HK-2 (cell line): Measurements from ENCODE around the gene HBE1.
"Not testable (repeated sequence)": the region's sequence is repeated elsewhere in the genome, so short reads cannot be mapped to it uniquely, and the experiment has no call there.

ENCODE experiments used
- DNase-seq: peaks from one replicate; pipeline ENCODE4 v3.0.0-alpha.2; 2018; ENCODE audit not compliant: unreplicated experiment

The HBE1 gene

GRCh38 chr11:5269715-5270147, at the start of gene HBE1:
HBE1 (minus strand) TSS chr11:5269945; CDS start chr11:5269890, 55 bp downstream.
- DNase-seq = no peak

- DNase-seq = no peak
Measured at GRCh38 chr11:5317292-5317691, 47.5 kb upstream of the HBE1 start.

- not testable (repeated sequence) for DNase-seq
Measured at GRCh38 chr11:5313326-5314023, 43.7 kb upstream of the HBE1 start.

- DNase-seq = no peak
Measured at GRCh38 chr11:5310423-5310822, 40.7 kb upstream of the HBE1 start.

- no peak for DNase-seq
Measured at GRCh38 chr11:5307256-5308019, 37.7 kb upstream of the HBE1 start.

GRCh38 chr11:5304046-5304445, 34.3 kb upstream of the HBE1 start:
- no peak for DNase-seq

- DNase-seq = no peak
Measured at GRCh38 chr11:5303626-5304025, 33.9 kb upstream of the HBE1 start.

- DNase-seq = no peak
Measured at GRCh38 chr11:5301846-5302245, 32.1 kb upstream of the HBE1 start, which contains the start of gene OR51B4. OR51B4 (minus strand) TSS chr11:5301946; CDS start chr11:5301946, 0 bp downstream.

- DNase-seq = no peak
Measured at GRCh38 chr11:5300251-5300650, 30.5 kb upstream of the HBE1 start.

- DNase-seq = no peak
Measured at GRCh38 chr11:5298451-5298850, 28.7 kb upstream of the HBE1 start.

- DNase-seq = no peak
Measured at GRCh38 chr11:5297721-5298323, 28.1 kb upstream of the HBE1 start.

- not testable (repeated sequence) for DNase-seq
Measured at GRCh38 chr11:5294342-5294995, 24.7 kb upstream of the HBE1 start.

- no peak for DNase-seq
Measured at GRCh38 chr11:5293028-5293427, 23.3 kb upstream of the HBE1 start.

- DNase-seq = no peak
Measured at GRCh38 chr11:5291207-5291838, 21.6 kb upstream of the HBE1 start.

GRCh38 chr11:5290106-5290505, 20.4 kb upstream of the HBE1 start:
- no peak for DNase-seq

GRCh38 chr11:5289696-5290095, 20.0 kb upstream of the HBE1 start:
- DNase-seq = no peak

GRCh38 chr11:5288906-5289550, 19.3 kb upstream of the HBE1 start:
- no peak for DNase-seq

- no peak for DNase-seq
Measured at GRCh38 chr11:5288108-5288905, 18.6 kb upstream of the HBE1 start.

- no peak for DNase-seq
Measured at GRCh38 chr11:5286901-5287300, 17.2 kb upstream of the HBE1 start.

- no peak for DNase-seq
Measured at GRCh38 chr11:5286351-5286750, 16.6 kb upstream of the HBE1 start.
